Activated T-helper 1 cell treated with Interleukin-2 at 50 U/mL for 16 hours (primary cell): ENCODE data around the gene EEF1A2.

ENCODE experiments used
- DNase-seq: peaks from one replicate; pipeline ENCODE4 v3.0.0-alpha.2; 2020; ENCODE audit warnings: low read depth

The EEF1A2 gene

GRCh38 chr20:63469713-63470101, 29.2 kb downstream of the EEF1A2 start:
- no peak for DNase-seq

- DNase-seq: no peak
Measured at GRCh38 chr20:63469019-63469712, 29.7 kb downstream of the EEF1A2 start.

- DNase-seq: no peak
Measured at GRCh38 chr20:63468421-63468820, 30.5 kb downstream of the EEF1A2 start.

- no peak for DNase-seq
Measured at GRCh38 chr20:63467294-63468083, 31.4 kb downstream of the EEF1A2 start.

- no peak for DNase-seq
Measured at GRCh38 chr20:63466861-63467260, 32.0 kb downstream of the EEF1A2 start.

- DNase-seq: no peak
Measured at GRCh38 chr20:63466250-63466825, 32.5 kb downstream of the EEF1A2 start.

GRCh38 chr20:63465380-63466249, 33.3 kb downstream of the EEF1A2 start:
- DNase-seq: no peak

GRCh38 chr20:63464289-63464635, 34.6 kb downstream of the EEF1A2 start:
- DNase-seq: no peak

- no peak for DNase-seq
Measured at GRCh38 chr20:63463400-63464288, 35.2 kb downstream of the EEF1A2 start.

GRCh38 chr20:63462244-63462643, 36.6 kb downstream of the EEF1A2 start:
- no peak for DNase-seq

- DNase-seq: no peak
Measured at GRCh38 chr20:63461104-63461763, 37.6 kb downstream of the EEF1A2 start.

GRCh38 chr20:63459070-63459380, 39.9 kb downstream of the EEF1A2 start:
- no peak for DNase-seq

GRCh38 chr20:63458170-63459069, 40.5 kb downstream of the EEF1A2 start:
- DNase-seq: no peak

GRCh38 chr20:63457737-63458136, 41.1 kb downstream of the EEF1A2 start:
- DNase-seq: no peak

GRCh38 chr20:63456429-63457284, 42.2 kb downstream of the EEF1A2 start:
- no peak for DNase-seq

GRCh38 chr20:63455568-63455859, 43.4 kb downstream of the EEF1A2 start:
- DNase-seq: no peak

GRCh38 chr20:63454731-63455567, 43.9 kb downstream of the EEF1A2 start:
- DNase-seq: no peak

- no peak for DNase-seq
Measured at GRCh38 chr20:63452821-63453523, 45.9 kb downstream of the EEF1A2 start.
